ENCODE results near the gene OTC. TPM values are rescaled to one million over a fixed set of nuclear protein-coding genes. Genes with fewer than 3 reads are reported as not detected.

OTC gene
- not detected in 2 replicates for total RNA-seq

DNA sequence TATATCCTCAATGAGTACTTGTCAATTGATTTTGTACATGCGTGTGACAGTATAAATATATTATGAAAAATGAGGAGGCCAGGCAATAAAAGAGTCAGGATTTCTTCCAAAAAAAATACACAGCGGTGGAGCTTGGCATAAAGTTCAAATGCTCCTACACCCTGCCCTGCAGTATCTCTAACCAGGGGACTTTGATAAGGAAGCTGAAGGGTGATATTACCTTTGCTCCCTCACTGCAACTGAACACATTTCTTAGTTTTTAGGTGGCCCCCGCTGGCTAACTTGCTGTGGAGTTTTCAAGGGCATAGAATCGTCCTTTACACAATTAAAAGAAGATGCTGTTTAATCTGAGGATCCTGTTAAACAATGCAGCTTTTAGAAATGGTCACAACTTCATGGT, at the start of gene OTC:
OTC (plus strand) TSS at position 243 of the 400 bp plus-strand sequence; CDS start at position 336, 93 bp downstream.
- H3K9me3 Mint-ChIP-seq = no peaks in the 10 kb centered on the region
- H3K27ac Mint-ChIP-seq = no peak within 1 kb of the TSS
- peaks cover 3% of the 10 kb centered on the region for H3K27me3 Mint-ChIP-seq
- H3K4me1 Mint-ChIP-seq = no peaks in the 10 kb centered on the region
- intact Hi-C loops (cut with micrococcal nuclease) = no loop called here
- no peak for DNase-seq
- H3K36me3 Mint-ChIP-seq (ENCODE audit: low read depth) = no peaks in the 10 kb centered on the region
- H3K4me3 Mint-ChIP-seq = no peak within 1 kb of the TSS

DNA sequence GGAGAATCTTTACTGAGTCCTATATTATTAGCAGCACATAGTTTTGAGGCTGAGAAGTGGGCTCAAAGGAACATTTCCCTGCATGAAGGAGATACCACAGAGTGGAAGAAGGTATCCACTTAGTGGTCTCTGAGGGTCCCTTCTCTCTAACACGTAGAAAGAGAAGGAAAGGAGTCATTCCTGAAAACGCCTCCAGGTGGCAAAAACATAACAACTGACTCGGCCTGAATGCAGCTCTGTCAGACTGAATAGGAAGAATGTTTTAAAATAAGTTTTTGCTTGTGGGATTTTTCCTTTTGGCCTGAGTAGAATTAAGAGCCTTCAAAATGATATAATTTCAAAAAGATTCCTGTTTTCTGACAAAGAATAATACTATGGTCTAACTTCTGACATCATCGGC, 48.4 kb upstream of the OTC start:
- no peaks in the 10 kb centered on the region for H3K4me1 Mint-ChIP-seq
- no peak overlapping the region for H3K4me3 Mint-ChIP-seq
- DNase-seq = no peak
- H3K36me3 Mint-ChIP-seq (ENCODE audit: low read depth) = no peaks in the 10 kb centered on the region
- intact Hi-C loops (cut with micrococcal nuclease) = no loop called here
- no peaks in the 10 kb centered on the region for H3K27me3 Mint-ChIP-seq
- H3K27ac Mint-ChIP-seq = no peak overlapping the region
- H3K9me3 Mint-ChIP-seq = no peaks in the 10 kb centered on the region

DNA sequence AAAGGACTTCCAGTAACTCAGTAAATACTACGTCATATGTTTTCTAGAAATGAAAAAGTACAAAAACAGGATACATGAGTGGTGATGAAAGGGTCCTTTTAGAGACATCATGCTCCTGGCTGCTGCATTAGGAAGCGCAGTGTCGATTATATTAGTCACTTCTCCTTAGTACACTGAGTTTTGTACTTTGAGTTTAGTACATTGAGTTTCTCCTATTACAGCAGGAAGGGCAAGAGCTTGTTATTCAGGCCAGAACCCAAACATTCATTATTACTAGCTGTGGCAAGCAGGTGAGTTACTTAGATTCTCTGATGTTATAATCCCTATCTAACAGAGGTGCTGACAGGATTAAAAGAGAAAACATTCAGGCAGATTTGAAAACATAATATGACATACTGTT, 46.4 kb upstream of the OTC start:
- Mint-ChIP-seq H3K27me3 (no peaks in the 10 kb centered on the region), H3K4me1 (no peaks in the 10 kb centered on the region), H3K9me3 (no peaks in the 10 kb centered on the region), H3K4me3 (no peak overlapping the region), H3K36me3 (ENCODE audit: low read depth) (no peaks in the 10 kb centered on the region), H3K27ac (no peak overlapping the region)
- intact Hi-C loops (cut with micrococcal nuclease) = no loop called here
- DNase-seq = no peak

DNA sequence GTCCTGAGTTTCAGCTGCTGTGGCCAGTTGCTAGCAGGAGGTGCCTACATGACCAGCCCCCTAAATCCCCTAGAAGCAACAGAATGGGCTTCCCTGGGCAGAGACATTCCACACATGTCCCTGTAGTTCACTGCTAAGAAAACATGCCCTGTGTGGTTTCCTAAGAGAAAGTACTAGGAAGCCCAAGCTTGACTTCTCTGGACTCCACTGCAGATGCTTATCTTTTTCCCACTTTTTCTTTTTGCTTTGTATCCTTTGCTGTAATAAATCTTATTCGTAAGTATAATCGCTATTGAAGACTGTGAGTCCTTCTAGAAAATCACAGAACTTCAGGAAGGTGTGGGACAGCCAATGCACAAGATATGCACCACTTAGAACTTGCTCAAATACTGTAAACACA, 40.7 kb upstream of the OTC start:
- Mint-ChIP-seq H3K27ac (no peak overlapping the region), H3K4me3 (no peak overlapping the region), H3K36me3 (ENCODE audit: low read depth) (peaks cover 3% of the 10 kb centered on the region), H3K4me1 (no peaks in the 10 kb centered on the region), H3K9me3 (no peaks in the 10 kb centered on the region), H3K27me3 (no peaks in the 10 kb centered on the region)
- intact Hi-C loops (cut with micrococcal nuclease) = no loop called here
- no peak for DNase-seq

DNA sequence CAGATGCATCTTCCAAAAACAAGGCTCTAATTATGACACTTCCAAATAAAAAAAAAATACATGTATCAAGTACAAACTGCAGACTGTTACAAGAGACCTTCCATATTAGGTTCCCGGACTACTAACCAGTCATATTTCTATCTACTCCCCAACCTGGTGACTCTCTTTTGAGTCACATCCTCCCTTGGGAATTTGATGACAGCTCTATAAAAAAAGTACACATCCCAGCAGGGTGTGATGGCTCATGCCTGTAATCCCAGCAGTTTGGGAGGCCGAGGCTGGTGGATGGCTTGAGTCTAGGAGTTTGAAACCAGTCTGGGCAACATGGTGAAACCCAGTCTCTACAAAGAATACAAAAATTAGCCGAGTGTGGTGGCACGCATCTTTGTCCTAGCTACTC, 40.0 kb upstream of the OTC start:
- peaks cover 3% of the 10 kb centered on the region for H3K36me3 Mint-ChIP-seq (ENCODE audit: low read depth)
- DNase-seq = no peak
- no peaks in the 10 kb centered on the region for H3K27me3 Mint-ChIP-seq
- no peaks in the 10 kb centered on the region for H3K4me1 Mint-ChIP-seq
- no peaks in the 10 kb centered on the region for H3K9me3 Mint-ChIP-seq
- intact Hi-C loops (cut with micrococcal nuclease) = no loop called here
- no peak overlapping the region for H3K4me3 Mint-ChIP-seq
- H3K27ac Mint-ChIP-seq = no peak overlapping the region

DNA sequence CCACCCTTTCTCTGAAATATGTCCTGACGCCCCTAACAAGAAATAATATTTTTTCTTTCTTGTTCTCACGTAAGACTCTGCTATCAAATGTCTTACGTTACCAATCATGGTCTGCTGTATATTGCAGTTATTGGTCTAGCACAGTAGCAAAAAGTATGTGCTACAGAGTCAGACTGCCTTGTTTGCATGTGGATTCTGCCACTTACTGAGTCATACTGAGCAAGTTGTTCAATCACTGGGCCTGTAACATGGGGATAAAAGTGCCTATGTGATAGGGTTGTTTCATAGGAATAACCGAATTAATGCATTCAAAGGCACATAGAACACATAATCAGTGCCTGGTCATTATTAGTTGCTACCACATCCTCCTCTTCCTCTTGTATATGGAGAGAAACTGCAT, 39.2 kb upstream of the OTC start:
- Mint-ChIP-seq H3K27ac (no peak overlapping the region), H3K36me3 (ENCODE audit: low read depth) (peaks cover 3% of the 10 kb centered on the region), H3K4me1 (no peaks in the 10 kb centered on the region), H3K27me3 (no peaks in the 10 kb centered on the region), H3K9me3 (no peaks in the 10 kb centered on the region), H3K4me3 (no peak overlapping the region)
- intact Hi-C loops (cut with micrococcal nuclease) = no loop called here
- DNase-seq = peak; percentile 3

DNA sequence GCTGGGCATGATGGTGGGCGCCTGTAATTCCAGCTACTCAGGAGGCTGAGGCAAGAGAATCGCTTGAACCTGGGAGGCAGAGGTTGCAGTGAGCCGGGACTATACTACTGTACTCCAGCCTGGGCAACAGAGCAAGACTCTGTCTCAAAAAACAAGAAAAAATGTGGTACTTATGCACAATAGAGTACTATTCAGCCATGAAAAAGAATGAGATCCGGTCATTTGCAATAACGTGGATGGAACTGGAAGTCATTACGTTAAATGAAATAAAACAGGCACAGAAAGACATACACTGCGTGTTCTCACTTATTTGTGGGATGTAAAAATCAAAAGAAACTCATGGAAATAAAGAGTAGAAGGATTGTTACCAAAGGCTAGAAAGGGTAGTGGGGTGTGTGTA, 37.2 kb upstream of the OTC start:
- intact Hi-C loops (cut with micrococcal nuclease) = no loop called here
- H3K27ac Mint-ChIP-seq = no peak overlapping the region
- no peaks in the 10 kb centered on the region for H3K27me3 Mint-ChIP-seq
- H3K4me1 Mint-ChIP-seq = no peaks in the 10 kb centered on the region
- H3K36me3 Mint-ChIP-seq (ENCODE audit: low read depth) = peaks cover 3% of the 10 kb centered on the region
- no peak for DNase-seq
- no peak overlapping the region for H3K4me3 Mint-ChIP-seq
- H3K9me3 Mint-ChIP-seq = no peaks in the 10 kb centered on the region

DNA sequence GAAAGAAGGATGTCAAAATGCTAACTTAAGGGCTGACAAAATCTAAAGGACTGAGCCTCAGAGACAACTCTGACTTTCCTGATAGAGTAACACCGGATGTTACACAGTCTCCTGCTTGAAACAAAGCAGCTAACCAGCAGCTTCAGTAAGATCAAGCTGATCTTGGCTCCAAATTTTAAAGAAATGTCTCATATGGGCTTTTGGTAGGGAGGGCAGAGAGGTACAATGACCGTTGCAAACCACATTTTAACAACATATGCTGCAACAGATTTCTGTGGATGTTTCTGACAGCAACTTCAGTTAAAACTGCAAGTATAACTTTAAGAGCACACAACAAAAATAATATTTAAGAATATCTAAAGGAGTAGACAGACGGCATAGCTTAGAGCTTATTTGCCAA, 34.2 kb upstream of the OTC start:
- Mint-ChIP-seq H3K36me3 (ENCODE audit: low read depth) (peaks cover 3% of the 10 kb centered on the region), H3K9me3 (no peaks in the 10 kb centered on the region), H3K4me1 (no peaks in the 10 kb centered on the region), H3K27me3 (no peaks in the 10 kb centered on the region), H3K4me3 (no peak overlapping the region), H3K27ac (no peak overlapping the region)
- no peak for DNase-seq
- intact Hi-C loops (cut with micrococcal nuclease) = no loop called here

DNA sequence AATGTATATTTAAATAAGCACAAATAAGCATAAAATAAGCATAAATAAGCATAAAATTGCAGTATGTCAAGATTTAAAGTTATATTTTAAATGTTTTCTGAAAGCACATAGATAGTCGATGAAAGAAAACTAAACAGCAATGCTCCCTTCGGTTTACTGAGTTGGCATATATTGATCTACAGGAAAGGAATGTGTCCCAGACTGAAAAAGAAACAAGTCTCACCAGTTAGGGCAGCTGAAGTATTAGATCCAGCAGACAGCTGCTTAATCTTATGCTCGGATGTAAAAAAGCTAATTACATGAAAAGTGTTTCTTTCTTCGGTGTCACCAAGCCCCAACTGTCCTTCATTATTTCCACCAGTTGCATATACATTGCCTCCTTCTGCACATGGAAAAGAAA, 33.8 kb upstream of the OTC start:
- no peak for DNase-seq
- H3K4me3 Mint-ChIP-seq = no peak overlapping the region
- intact Hi-C loops (cut with micrococcal nuclease) = no loop called here
- no peaks in the 10 kb centered on the region for H3K4me1 Mint-ChIP-seq
- no peaks in the 10 kb centered on the region for H3K27me3 Mint-ChIP-seq
- peaks cover 3% of the 10 kb centered on the region for H3K36me3 Mint-ChIP-seq (ENCODE audit: low read depth)
- H3K27ac Mint-ChIP-seq = no peak overlapping the region
- no peaks in the 10 kb centered on the region for H3K9me3 Mint-ChIP-seq

DNA sequence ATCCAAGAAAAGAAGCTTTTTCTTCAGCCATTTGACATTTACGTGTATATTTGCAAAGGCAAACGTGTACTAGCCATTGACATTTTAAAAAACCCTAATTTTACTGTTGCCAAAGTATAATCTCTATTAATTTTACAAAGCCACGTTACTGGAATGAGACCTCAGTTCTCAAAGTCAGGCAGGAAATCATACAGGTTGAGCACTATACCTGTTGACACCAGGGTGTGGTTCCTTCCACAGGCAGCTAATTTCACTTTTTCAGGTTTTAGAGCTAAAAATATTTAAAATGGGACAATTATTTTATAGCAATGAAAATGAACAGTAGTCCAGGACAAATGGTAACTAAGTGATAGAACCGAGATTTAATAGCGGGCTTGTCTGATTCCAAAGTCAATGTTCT, 31.6 kb upstream of the OTC start:
- H3K27ac Mint-ChIP-seq = no peak overlapping the region
- no peaks in the 10 kb centered on the region for H3K27me3 Mint-ChIP-seq
- no peak for DNase-seq

DNA sequence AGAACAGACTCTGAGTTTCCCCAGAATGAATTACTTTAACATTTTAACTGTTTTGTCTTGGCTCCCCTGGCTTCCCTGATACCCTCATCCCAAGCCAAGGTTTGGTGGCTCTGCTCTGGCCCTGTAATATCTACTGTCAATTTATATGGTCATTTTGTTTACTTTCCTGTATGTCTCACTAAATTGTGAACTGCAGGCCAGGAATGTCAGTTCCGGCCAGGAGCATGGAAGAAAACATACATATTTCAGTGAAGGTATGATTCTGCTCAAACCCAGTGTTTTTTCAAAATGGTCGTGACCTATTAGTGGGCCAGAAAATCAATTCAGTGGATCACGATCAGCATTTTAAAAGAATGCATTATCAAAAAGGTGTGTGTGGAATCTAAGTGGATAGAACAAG, 26.3 kb upstream of the OTC start:
- DNase-seq = no peak
- H3K36me3 Mint-ChIP-seq (ENCODE audit: low read depth) = no peaks in the 10 kb centered on the region
- no peak overlapping the region for H3K27ac Mint-ChIP-seq
- no peaks in the 10 kb centered on the region for H3K9me3 Mint-ChIP-seq
- no peaks in the 10 kb centered on the region for H3K27me3 Mint-ChIP-seq
- H3K4me1 Mint-ChIP-seq = peaks cover 14% of the 10 kb centered on the region
- peak overlapping the region; percentile 90 for H3K4me3 Mint-ChIP-seq
- intact Hi-C loops (cut with micrococcal nuclease) = loop anchor here (2.0 kb wide), 1 partner anchor 399 kb away; no protein-coding TSS in a partner anchor

More for the DNA sequence above, 31.6 kb upstream of the OTC start:
- Mint-ChIP-seq H3K9me3 (no peaks in the 10 kb centered on the region), H3K36me3 (ENCODE audit: low read depth) (no peaks in the 10 kb centered on the region), H3K4me1 (peaks cover 4% of the 10 kb centered on the region), H3K4me3 (no peak overlapping the region)
- intact Hi-C loops (cut with micrococcal nuclease) = no loop called here

DNA sequence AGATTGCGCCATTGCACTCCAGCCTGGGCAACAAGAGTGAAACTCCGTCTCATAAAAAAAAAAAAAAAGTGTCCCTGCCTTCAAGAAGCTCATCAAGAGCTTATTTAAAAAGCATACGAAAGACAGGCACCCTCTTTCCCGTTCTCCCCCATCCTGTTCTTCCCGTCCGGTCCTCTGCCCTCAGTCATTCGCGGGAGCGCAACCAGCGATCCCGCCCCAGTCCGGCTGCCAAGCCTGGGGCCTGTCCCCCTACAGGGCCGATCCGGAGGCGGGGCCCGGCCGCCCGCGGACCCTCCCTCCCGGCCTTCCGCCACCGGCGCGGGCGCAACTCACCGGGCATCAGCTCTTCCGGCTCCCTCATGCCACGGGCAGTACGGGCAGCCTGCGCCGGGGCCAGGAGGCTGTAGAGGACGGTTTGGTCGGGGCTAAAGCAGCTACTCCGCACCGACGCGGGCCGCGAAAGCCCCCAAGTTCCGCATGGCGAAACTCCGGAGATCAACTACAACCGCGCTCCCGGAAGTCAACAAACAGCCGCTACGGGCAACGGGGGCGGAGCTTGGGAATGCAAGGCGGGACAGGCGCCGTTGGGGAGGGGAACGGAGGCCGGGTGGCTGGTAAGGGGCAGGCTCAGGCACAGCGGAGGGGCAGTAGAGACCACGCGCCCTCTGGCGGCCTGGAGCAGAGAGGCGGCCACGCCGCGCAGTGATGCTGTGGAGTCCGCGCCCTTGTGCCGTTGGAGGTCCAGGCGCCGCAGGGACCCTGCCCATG, 25.2 kb upstream of the OTC start, which contains the start of gene RPGR:
RPGR (minus strand) TSS at position 503 of the 768 bp plus-strand sequence; CDS start at position 361, 142 bp downstream.
- DNase-seq = peak; percentile 97
- Mint-ChIP-seq H3K4me1 (peaks cover 14% of the 10 kb centered on the region), H3K4me3 (peak within 1 kb of the TSS; percentile 90), H3K36me3 (ENCODE audit: low read depth) (no peaks in the 10 kb centered on the region), H3K9me3 (no peaks in the 10 kb centered on the region), H3K27ac (peak within 1 kb of the TSS; percentile 97), H3K27me3 (no peaks in the 10 kb centered on the region)
- intact Hi-C loops (cut with micrococcal nuclease) = loop anchor here (1.0 to 2.0 kb wide), 2 partner anchors 67 to 400 kb away; no protein-coding TSS in a partner anchor

DNA sequence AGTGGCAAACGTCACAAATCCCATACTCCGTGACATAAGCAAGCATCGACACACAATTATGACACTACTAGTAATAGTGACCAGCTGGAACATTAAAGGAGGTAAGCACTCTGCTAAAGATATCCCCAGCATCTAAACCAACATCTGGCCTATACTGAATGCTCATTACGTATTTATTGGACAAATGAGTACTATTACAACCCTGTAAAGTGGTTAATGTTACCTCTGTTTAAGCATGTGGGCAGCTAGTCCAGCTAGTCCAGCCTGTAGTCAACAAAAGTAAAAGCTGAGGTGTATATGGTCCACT, 24.7 kb upstream of the OTC start:
- H3K27ac Mint-ChIP-seq = peak overlapping the region; percentile 97
- intact Hi-C loops (cut with micrococcal nuclease) = loop anchor here (1.0 to 2.0 kb wide), 2 partner anchors 67 to 401 kb away; no protein-coding TSS in a partner anchor
- no peaks in the 10 kb centered on the region for H3K9me3 Mint-ChIP-seq
- H3K27me3 Mint-ChIP-seq = no peaks in the 10 kb centered on the region
- peak overlapping the region; percentile 90 for H3K4me3 Mint-ChIP-seq
- DNase-seq = no peak
- H3K4me1 Mint-ChIP-seq = peaks cover 14% of the 10 kb centered on the region
- H3K36me3 Mint-ChIP-seq (ENCODE audit: low read depth) = no peaks in the 10 kb centered on the region

DNA sequence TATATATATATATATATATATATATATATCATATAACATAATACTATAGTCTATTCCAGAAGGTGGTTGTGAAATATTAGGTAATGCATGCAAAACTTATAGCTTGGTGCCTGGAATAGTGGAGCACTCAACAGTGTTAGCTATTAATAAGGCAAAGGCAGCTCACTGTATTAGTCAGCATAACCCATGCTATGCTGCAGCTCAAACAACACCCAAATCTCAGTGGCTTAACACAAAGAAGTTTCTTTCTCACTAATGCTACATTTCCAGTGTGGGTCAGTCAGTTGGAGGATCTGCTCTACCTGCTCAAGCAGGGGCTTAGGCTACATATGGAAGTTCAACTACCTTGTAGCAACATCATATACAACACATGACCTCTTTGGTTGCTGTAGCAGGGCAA, 19.9 kb upstream of the OTC start:
- Mint-ChIP-seq H3K27ac (no peak overlapping the region), H3K4me3 (no peak overlapping the region), H3K9me3 (no peaks in the 10 kb centered on the region), H3K4me1 (peaks cover 6% of the 10 kb centered on the region), H3K27me3 (peaks cover 4% of the 10 kb centered on the region), H3K36me3 (ENCODE audit: low read depth) (no peaks in the 10 kb centered on the region)
- no peak for DNase-seq
- intact Hi-C loops (cut with micrococcal nuclease) = no loop called here

DNA sequence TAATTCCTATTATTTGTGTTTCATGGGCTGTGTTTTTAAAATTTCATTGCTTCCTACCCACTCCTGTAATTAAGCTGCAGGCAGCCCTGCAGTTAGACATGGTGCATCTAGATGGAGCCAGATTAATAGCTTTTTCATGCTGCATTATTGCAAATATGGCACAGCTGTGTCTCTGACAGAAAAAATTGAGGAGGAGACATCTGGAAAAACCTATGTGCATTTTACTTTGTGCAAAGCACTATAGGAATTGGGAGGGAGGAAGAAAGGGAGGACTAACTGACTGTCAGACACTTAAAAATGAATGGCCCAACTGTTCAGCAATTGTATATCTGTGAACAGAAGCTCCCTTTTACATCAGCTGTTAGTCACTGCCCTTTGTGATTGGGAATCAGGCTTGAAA, 17.0 kb upstream of the OTC start:
- Mint-ChIP-seq H3K27me3 (peaks cover 7% of the 10 kb centered on the region), H3K4me3 (no peak overlapping the region), H3K36me3 (ENCODE audit: low read depth) (no peaks in the 10 kb centered on the region), H3K9me3 (no peaks in the 10 kb centered on the region), H3K27ac (no peak overlapping the region), H3K4me1 (no peaks in the 10 kb centered on the region)
- intact Hi-C loops (cut with micrococcal nuclease) = no loop called here
- DNase-seq = no peak
